Calu3 (cell line): Measurements from ENCODE around the gene LSM14A. TPM values are rescaled to one million over a fixed set of nuclear protein-coding genes. Genes with fewer than 3 reads are reported as not detected.

ENCODE experiments used
- BruUV-seq: library from RNA; stranded (reverse); fragments of 400-500 nt; replicated peaks from 2 replicates; lab custom pipeline; 2021; lab: Mats Ljungman, UMichigan
- CTCF ChIA-PET: fragments of 300-600 bp; sonication (Branson Sonifier 250); formaldehyde crosslinking; loops from one replicate; lab custom pipeline; 2022; ENCODE audit warnings: antibody characterized with exemption; lab: Charles Lee
- DNase-seq: peaks from one replicate; pipeline ENCODE4 v3.0.0; 2022
- H3K27ac Mint-ChIP-seq: one replicate; pipeline ENCODE4 v1.8.0; 2022; ENCODE audit warnings: mixed read lengths; ENCODE audit not compliant: unreplicated experiment
- H3K27me3 Mint-ChIP-seq: one replicate; pipeline ENCODE4 v1.8.0; 2022; ENCODE audit warnings: mixed read lengths; ENCODE audit not compliant: unreplicated experiment
- H3K36me3 Mint-ChIP-seq: one replicate; pipeline ENCODE4 v1.8.0; 2022; ENCODE audit warnings: mild to moderate bottlenecking, moderate library complexity, mixed read lengths; ENCODE audit not compliant: insufficient read depth, unreplicated experiment
- H3K4me1 Mint-ChIP-seq: one replicate; pipeline ENCODE4 v1.8.0; 2022; ENCODE audit warnings: mild to moderate bottlenecking, low read depth, mixed read lengths; ENCODE audit not compliant: unreplicated experiment
- H3K4me3 Mint-ChIP-seq: one replicate; pipeline ENCODE4 v1.8.0; 2022; ENCODE audit warnings: mild to moderate bottlenecking, low read depth, moderate library complexity, mixed read lengths; ENCODE audit not compliant: unreplicated experiment
- H3K9me3 Mint-ChIP-seq: one replicate; pipeline ENCODE4 v1.8.0; 2022; ENCODE audit warnings: low read depth, mixed read lengths; ENCODE audit not compliant: unreplicated experiment
- CTCF ChIP-seq: fragments of 200-600 bp; IDR thresholded peaks from one replicate; pipeline ENCODE4 v1.8.0; 2022; ENCODE audit warnings: antibody characterized with exemption; ENCODE audit not compliant: unreplicated experiment
- intact Hi-C: fragments of 100-400 bp; cut with micrococcal nuclease; formaldehyde crosslinking; loops from one replicate; pipeline ENCODE4 v1.10.0; 2022; ENCODE audit not compliant: unreplicated experiment
- total RNA-seq: library from RNA; stranded (reverse); gene quantifications from 2 replicates; pipeline ENCODE4 v1.2.3, GENCODE V29; 2022

The LSM14A gene
- total RNA-seq, 1 experiment from 2014 or later: 131 TPM

GRCh38 chr19:34257559-34257924 lies 85.2 kb downstream of the LSM14A start:
- Mint-ChIP-seq H3K4me1 (peaks cover 47% of the 10 kb centered on the region), H3K27ac (no peak overlapping the region), H3K36me3 (peaks cover 33% of the 10 kb centered on the region), H3K9me3 (no peaks in the 10 kb centered on the region), H3K27me3 (no peaks in the 10 kb centered on the region), H3K4me3 (no peak overlapping the region)
- DNase-seq: no peak
- CTCF ChIA-PET: interaction anchor here (0.6 kb wide), 1 partner anchor 224 kb away, joined by 3 read pairs; no protein-coding TSS in a partner anchor
- intact Hi-C loops: no loop called here
- BruUV-seq: no TSS peak
- TF ChIP-seq CTCF: no peak

GRCh38 chr19:34259367-34260095 lies 87.2 kb downstream of the LSM14A start:
- H3K27me3 Mint-ChIP-seq: no peaks in the 10 kb centered on the region
- intact Hi-C loops: no loop called here
- H3K27ac Mint-ChIP-seq: no peak overlapping the region
- no TSS peak for BruUV-seq
- no peaks in the 10 kb centered on the region for H3K9me3 Mint-ChIP-seq
- no peak for TF ChIP-seq CTCF
- CTCF ChIA-PET: interaction anchor here (0.7 kb wide), 1 partner anchor 736 kb away, joined by 3 read pairs; no protein-coding TSS in a partner anchor
- no peak for DNase-seq
- no peak overlapping the region for H3K4me3 Mint-ChIP-seq
- H3K4me1 Mint-ChIP-seq: peaks cover 46% of the 10 kb centered on the region
- peaks cover 21% of the 10 kb centered on the region for H3K36me3 Mint-ChIP-seq

- intact Hi-C loops: no loop called here
- no TSS peak for BruUV-seq
- Mint-ChIP-seq H3K27me3 (no peaks in the 10 kb centered on the region), H3K4me3 (peak overlapping the region; percentile 31), H3K36me3 (peaks cover 12% of the 10 kb centered on the region), H3K9me3 (no peaks in the 10 kb centered on the region), H3K4me1 (peaks cover 46% of the 10 kb centered on the region), H3K27ac (no peak overlapping the region)
- CTCF ChIA-PET: interaction anchor here (1.9 kb wide), 1 partner anchor 28 kb away, joined by 6 read pairs; no protein-coding TSS in a partner anchor
- DNase-seq: no peak
- TF ChIP-seq CTCF: no peak
These were observed 88.5 kb downstream of the LSM14A start for GRCh38 chr19:34260771-34261173.

- Mint-ChIP-seq H3K4me3 (peak overlapping the region; percentile 31), H3K36me3 (peaks cover 9% of the 10 kb centered on the region), H3K4me1 (peaks cover 46% of the 10 kb centered on the region), H3K27ac (no peak overlapping the region), H3K9me3 (no peaks in the 10 kb centered on the region), H3K27me3 (no peaks in the 10 kb centered on the region)
- intact Hi-C loops: no loop called here
- CTCF ChIA-PET: interaction anchor here (0.9 to 1.9 kb wide), 2 partner anchors 29 to 36 kb away, joined by 3 to 6 read pairs; no protein-coding TSS in a partner anchor
- DNase-seq: no peak
- no peak for TF ChIP-seq CTCF
- no TSS peak for BruUV-seq
These were observed 89.2 kb downstream of the LSM14A start for GRCh38 chr19:34261334-34262109.
